ENCODE measurements around the gene LHFPL6. TPM values are rescaled to one million over a fixed set of nuclear protein-coding genes. Genes with fewer than 3 reads are reported as not detected.

LHFPL6 gene
- polyA plus RNA-seq, 3 donors, result 0.14 to 0.59 (median 0.46) TPM

DNA sequence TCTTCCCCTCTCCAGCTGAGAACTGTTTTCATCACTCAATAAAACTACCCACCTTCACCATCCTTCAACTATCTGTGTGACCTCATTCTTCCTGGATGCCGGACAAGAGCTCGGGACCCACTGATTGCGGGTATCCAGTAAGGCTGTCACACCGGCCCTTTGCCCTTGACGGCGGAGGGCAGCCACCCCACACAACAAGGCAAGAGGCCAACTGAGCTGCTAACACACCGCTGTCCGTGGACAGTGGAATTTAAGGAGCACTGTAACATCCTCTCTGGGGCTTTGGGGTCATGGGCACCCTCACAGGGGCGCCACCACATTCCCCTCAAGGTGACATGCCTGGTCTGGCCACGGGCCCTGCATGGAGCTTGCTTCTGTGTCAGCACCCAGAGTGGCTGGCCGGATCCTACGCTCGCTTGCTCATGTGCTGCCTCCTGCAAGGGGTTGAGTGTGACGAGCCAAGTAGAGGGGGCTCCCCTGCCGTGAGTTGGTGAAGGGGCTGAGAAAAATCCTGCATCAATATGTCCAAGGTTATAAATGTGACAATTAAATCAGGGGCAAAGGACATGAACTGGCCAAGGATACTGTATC is 31.4 kb downstream of the LHFPL6 start:
- TF ChIP-seq, protein P1, sequence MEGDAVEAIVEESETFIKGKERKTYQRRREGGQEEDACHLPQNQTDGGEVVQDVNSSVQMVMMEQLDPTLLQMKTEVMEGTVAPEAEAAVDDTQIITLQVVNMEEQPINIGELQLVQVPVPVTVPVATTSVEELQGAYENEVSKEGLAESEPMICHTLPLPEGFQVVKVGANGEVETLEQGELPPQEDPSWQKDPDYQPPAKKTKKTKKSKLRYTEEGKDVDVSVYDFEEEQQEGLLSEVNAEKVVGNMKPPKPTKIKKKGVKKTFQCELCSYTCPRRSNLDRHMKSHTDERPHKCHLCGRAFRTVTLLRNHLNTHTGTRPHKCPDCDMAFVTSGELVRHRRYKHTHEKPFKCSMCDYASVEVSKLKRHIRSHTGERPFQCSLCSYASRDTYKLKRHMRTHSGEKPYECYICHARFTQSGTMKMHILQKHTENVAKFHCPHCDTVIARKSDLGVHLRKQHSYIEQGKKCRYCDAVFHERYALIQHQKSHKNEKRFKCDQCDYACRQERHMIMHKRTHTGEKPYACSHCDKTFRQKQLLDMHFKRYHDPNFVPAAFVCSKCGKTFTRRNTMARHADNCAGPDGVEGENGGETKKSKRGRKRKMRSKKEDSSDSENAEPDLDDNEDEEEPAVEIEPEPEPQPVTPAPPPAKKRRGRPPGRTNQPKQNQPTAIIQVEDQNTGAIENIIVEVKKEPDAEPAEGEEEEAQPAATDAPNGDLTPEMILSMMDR (IDR thresholded peaks at IDR 0.05), result no peak
- Mint-ChIP-seq H3K4me3 (no peak overlapping the region), H3K36me3 (no peaks in the 10 kb centered on the region), H3K4me1 (no peaks in the 10 kb centered on the region), H3K27me3 (ENCODE audit: low read depth in 3 of 3) (peaks cover 0 to 2% (median 0%) of the 10 kb centered on the region in 3 donors), H3K27ac (no peak overlapping the region), H3K9me3 (peaks cover 0 to 12% (median 4%) of the 10 kb centered on the region in 7 donors)
- 98% methylated on average over 13 of the region's 15 CpGs for WGBS (ENCODE audit: insufficient coverage)
- H3K79me2 ChIP-seq (ENCODE audit: insufficient read depth, low read length), result no peaks in the 10 kb centered on the region
- H3K9me3 ChIP-seq (replicated peaks in 1 of 2; ENCODE audit: control insufficient read depth in 1 of 2, insufficient read depth in 1 of 2, low read length in 2 of 2), result peaks cover 0 to 9% of the 10 kb centered on the region in 2 donors
- no peak overlapping the region for H3K9ac ChIP-seq (ENCODE audit: insufficient read depth, low read length, poor library complexity, severe bottlenecking)
- H3K4me3 ChIP-seq (replicated peaks in 1 of 3; ENCODE audit: low read depth in 2 of 3, low read length in 3 of 3), result no peak overlapping the region
- intact Hi-C loops (cut with micrococcal nuclease), result no loop called here
- H2AFZ ChIP-seq (ENCODE audit: insufficient read depth, low read depth, low read length, poor library complexity, severe bottlenecking), result no peak overlapping the region
- H4K20me1 ChIP-seq (ENCODE audit: insufficient read depth, low read length), result no peaks in the 10 kb centered on the region
- H3K27me3 ChIP-seq (ENCODE audit: control insufficient read depth in 2 of 2, insufficient read depth in 2 of 2, low read length in 2 of 2), result no peaks in the 10 kb centered on the region
- H3K27ac ChIP-seq (ENCODE audit: low read depth in 1 of 2, low read length in 2 of 2), result no peak overlapping the region
- no peak overlapping the region for H3K4me2 ChIP-seq (replicated peaks; ENCODE audit: extremely low read depth, low read length, poor library complexity, severe bottlenecking)
- DNase-seq, result no peak
- no peaks in the 10 kb centered on the region for H3K36me3 ChIP-seq (replicated peaks in 1 of 2; ENCODE audit: control insufficient read depth in 1 of 2, insufficient read depth in 2 of 2, low read length in 2 of 2)
- no peaks in the 10 kb centered on the region for H3K4me1 ChIP-seq (ENCODE audit: control insufficient read depth in 1 of 2, insufficient read depth in 2 of 2, low read length in 2 of 2)

DNA sequence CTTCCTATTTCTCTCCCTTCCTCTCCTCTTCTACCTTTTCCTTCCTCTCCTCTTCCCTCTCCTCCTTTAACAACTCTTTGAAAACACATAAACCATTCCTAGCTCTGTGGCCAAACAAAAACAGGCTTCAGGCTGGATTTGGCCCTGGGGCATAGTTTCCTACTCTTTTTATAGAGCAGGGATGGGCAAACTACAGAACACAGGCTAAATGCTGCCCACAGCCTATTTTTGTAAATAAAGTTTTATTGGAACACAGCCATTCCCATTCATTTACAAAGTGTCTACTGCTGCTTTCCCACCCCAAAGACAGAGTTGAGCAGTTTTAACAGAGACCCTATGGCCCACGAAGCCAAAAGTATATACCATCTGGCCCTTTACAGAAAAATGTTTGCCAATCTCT is 35.4 kb downstream of the LHFPL6 start:
- TF ChIP-seq, protein P1 (IDR thresholded peaks at IDR 0.05), result no peak
- H3K4me1 Mint-ChIP-seq, result no peaks in the 10 kb centered on the region

More for the DNA sequence above, 35.4 kb downstream of the LHFPL6 start:
- Mint-ChIP-seq H3K4me3 (no peak overlapping the region), H3K9me3 (peaks cover 0 to 6% (median 0%) of the 10 kb centered on the region in 7 donors), H3K27ac (no peak overlapping the region), H3K27me3 (ENCODE audit: low read depth in 3 of 3) (peaks cover 0 to 2% (median 0%) of the 10 kb centered on the region in 3 donors), H3K36me3 (no peaks in the 10 kb centered on the region)
- Histone ChIP-seq H3K4me2 (replicated peaks; ENCODE audit: extremely low read depth, low read length, poor library complexity, severe bottlenecking) (no peak overlapping the region), H3K4me1 (ENCODE audit: control insufficient read depth in 1 of 2, insufficient read depth in 2 of 2, low read length in 2 of 2) (no peaks in the 10 kb centered on the region), H4K20me1 (ENCODE audit: insufficient read depth, low read length) (no peaks in the 10 kb centered on the region), H3K36me3 (replicated peaks in 1 of 2; ENCODE audit: control insufficient read depth in 1 of 2, insufficient read depth in 2 of 2, low read length in 2 of 2) (no peaks in the 10 kb centered on the region), H3K79me2 (ENCODE audit: insufficient read depth, low read length) (no peaks in the 10 kb centered on the region), H3K27me3 (ENCODE audit: control insufficient read depth in 2 of 2, insufficient read depth in 2 of 2, low read length in 2 of 2) (no peaks in the 10 kb centered on the region), H3K27ac (ENCODE audit: low read depth in 1 of 2, low read length in 2 of 2) (no peak overlapping the region), H3K9me3 (replicated peaks in 1 of 2; ENCODE audit: control insufficient read depth in 1 of 2, insufficient read depth in 1 of 2, low read length in 2 of 2) (peaks cover 0 to 6% of the 10 kb centered on the region in 2 donors), H2AFZ (ENCODE audit: insufficient read depth, low read depth, low read length, poor library complexity, severe bottlenecking) (no peak overlapping the region), H3K4me3 (replicated peaks in 1 of 3; ENCODE audit: low read depth in 2 of 3, low read length in 3 of 3) (no peak overlapping the region), H3K9ac (ENCODE audit: insufficient read depth, low read length, poor library complexity, severe bottlenecking) (no peak overlapping the region)
- no CpG with 5 or more reads among the region's 1 CpG for WGBS (ENCODE audit: insufficient coverage)
- no peak for DNase-seq
- intact Hi-C loops (cut with micrococcal nuclease), result no loop called here

All from CD14-positive monocyte (primary cell).